NCI-H2029 treated with DMSO at 0.1 percent for 48 hours (cell line): ENCODE data around the gene TFB1M.
"Not testable (repeated sequence)": the region's sequence is repeated elsewhere in the genome, so short reads cannot be mapped to it uniquely, and the experiment has no call there.

ENCODE experiments used
- DNase-seq: peaks from one replicate; lab custom pipeline; 2025; lab: John Stamatoyannopoulos, UW

The TFB1M gene

GRCh38 chr6:155235087-155235486, 79.2 kb downstream of the TFB1M start:
- DNase-seq = no peak

GRCh38 chr6:155234687-155235086, 79.6 kb downstream of the TFB1M start:
- no peak for DNase-seq

GRCh38 chr6:155234167-155234566, 80.1 kb downstream of the TFB1M start:
- no peak for DNase-seq

GRCh38 chr6:155232848-155233247, 81.4 kb downstream of the TFB1M start:
- no peak for DNase-seq

- not testable (repeated sequence) for DNase-seq
These were observed 83.3 kb downstream of the TFB1M start for GRCh38 chr6:155230975-155231374.

GRCh38 chr6:155228546-155229166, 85.6 kb downstream of the TFB1M start:
- no peak for DNase-seq

DNA sequence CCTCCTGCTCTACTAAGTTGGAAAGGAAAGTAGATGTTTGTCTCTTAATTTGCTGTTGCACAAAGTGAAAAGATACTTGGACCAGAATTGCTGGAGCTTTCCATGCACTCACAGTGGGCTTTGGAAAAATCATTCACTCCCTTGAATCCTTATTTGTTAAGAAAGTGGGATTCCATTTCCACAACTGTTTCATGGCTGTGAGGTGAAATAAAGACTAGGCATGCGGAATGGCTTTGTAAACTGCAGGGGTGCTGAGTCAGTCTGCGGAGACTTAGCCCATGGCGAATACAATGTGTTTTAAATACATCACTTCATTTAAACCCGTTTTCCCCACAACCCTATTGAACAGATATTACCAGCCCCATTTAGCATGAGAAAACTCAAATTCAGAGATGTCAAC, 87.2 kb downstream of the TFB1M start:
- DNase-seq = no peak

DNA sequence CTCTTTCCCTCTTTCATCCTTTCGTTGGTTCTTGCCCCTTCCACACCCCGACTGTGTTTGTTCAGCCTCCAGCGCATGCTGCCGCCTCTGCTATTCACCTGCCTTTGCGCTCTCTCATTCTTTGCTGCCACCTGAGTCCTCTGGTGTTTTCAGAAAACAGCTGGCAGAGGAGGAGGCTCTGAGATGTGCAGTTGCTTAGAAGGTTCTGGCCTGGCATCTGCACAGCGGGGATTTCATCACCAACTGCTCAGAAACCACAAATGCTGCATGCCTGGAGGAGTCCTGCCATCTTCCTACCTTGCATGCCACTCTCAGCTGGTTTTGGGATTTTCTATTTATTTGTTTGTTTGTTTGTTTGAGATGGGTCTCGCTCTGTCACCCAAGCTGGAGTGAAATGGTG, 89.7 kb downstream of the TFB1M start:
- DNase-seq = no peak

DNA sequence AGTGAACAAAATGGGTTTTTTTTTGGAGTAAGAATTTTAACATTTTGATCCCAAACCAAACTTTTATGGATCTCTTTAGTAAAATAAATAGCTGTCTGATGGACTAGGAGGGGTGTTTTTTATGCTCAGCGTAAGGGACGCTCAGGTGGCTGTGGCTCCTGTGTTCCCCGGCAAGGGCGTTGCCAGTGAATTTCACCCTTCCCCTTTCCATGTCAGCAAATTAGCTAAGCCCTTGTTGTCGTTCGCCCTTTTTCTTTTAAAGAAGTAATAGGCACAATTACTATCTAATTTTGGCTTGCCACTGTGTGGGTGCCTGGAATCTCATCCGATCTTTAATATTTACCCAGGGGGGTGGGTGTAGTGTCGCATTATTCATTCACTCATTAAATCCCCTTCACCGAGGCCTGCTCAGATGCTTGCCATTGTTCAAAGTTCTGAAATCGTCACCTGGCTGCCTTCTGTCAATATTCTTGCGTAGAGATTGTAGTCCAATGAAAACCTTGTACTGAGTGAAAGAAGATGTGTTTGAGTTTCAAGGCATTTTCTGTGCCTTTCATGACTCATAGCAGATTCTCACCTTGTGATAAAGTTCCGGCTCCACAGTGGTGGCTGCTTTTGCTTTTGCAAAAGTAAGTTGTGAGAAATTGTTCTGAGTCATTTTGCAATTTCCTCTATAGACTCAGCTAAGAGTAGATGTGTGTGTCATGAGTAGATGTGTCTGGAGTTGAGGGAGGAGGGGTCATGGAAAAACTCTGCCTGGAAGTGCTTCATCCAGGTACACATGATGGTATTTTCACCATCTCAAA, 90.4 kb downstream of the TFB1M start:
- no peak for DNase-seq

GRCh38 chr6:155222506-155222905, 91.8 kb downstream of the TFB1M start:
- DNase-seq = no peak

DNA sequence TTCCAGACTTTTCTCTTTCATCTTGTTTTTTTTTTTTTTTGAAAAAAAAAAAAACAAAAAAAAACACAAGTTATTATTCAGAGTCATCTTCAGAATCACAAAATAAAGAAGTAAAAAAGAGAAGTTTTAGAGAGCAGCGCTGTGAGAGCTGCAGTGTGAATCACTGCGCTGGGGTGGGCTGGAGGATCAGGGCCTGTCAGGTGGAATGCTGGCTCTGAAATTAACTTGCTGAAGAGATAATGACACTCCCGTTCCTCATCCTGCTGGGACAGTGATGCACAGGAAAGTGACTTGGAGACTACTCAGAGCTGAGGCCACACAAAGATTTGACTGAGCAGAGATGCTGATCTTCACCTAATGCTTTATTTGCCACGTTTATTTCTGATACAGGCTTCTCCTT, 93.2 kb downstream of the TFB1M start:
- DNase-seq = no peak

DNA sequence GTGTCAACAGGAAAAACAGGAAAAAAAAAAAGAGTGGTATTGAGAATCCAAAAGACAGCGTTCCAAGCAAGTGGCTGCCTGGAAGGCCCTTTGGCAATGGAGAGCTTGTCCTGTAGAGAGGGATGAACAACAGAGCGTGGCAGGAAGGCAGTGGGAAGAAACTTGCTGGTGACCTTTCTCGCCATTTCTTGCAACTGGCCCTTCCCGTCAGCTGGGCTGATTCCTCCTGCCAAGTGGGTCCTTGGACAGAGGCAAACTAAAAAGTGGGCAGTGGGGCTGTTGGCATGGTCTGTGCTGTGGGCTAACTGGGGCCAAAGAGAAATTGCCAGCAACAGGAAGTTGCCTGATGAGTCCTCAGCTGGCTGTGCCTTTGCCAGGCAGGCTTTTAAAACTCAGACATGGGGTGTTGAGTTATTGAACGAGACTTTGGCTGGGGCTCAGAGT, 94.4 kb downstream of the TFB1M start:
- DNase-seq = no peak

DNA sequence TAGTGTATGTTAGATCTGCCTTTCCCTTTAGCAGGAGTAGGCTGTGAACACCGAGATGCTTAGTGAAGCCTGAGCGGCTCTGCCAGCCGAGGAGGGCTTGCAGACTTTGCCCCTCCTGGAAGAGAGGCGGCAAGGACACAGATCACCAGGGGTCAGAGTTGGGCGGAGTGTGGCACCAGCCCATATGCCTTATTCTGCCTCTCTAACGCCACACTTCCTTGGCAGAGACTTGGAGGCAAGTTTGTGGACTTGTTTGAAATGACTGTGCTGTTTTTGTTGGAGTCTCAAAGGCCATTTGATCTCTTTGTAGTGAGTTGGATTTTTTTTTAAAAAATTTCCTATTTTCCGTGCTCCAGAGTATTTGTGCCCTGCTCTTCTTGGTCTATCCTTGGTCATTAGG, 95.0 kb downstream of the TFB1M start:
- no peak for DNase-seq

DNA sequence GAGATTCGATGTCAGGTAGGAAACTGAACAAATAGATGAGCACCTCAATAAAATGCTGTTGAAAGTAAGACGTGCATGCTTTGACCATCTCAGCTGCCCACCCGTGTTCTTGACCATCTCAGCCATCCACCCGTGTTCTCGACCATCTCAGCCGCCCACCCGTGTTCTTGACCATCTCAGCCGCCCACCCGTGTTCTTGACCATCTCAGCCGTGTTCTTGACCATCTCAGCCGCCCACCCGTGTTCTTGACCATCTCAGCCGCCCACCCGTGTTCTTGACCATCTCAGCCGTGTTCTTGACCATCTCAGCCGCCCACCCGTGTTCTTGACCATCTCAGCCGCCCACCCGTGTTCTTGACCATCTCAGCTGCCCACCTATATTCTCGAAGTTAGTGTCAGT, 95.6 kb downstream of the TFB1M start:
- DNase-seq = not testable (repeated sequence)

DNA sequence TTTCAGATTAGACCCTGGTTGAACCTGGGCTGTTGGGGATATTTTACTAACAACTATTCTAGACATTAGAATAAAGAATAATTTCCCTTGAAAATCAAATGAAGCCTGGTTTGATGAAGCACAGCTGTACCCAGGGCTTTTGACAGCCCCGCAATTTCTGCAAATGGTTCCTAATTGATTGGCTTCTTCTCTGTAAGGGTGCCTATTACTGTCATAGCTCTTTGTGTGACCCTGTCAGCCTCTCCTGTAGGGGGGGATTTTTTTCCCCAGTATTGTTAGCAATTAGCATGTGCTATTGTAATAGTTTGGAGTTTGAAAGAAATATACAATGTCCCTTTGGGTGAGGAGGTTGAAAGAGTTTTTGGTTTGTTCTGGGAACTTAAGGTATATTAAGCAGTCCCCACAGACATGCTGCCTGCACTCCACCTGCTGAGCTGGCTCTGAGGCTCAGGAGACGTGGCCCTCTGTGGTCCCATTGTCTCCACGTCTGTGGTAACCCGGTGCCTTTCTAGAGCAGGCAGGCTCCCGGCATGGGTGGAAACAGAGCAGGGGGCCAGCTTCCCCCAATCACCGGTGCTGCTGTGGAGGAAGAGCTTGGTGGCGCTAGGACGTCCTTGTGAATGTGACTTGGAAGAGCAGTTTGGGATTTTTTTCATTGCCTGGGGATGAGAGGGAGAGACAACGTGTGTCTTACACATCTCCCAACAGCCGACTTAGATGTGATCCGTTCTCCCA, 97.8 kb downstream of the TFB1M start:
- no peak for DNase-seq

DNA sequence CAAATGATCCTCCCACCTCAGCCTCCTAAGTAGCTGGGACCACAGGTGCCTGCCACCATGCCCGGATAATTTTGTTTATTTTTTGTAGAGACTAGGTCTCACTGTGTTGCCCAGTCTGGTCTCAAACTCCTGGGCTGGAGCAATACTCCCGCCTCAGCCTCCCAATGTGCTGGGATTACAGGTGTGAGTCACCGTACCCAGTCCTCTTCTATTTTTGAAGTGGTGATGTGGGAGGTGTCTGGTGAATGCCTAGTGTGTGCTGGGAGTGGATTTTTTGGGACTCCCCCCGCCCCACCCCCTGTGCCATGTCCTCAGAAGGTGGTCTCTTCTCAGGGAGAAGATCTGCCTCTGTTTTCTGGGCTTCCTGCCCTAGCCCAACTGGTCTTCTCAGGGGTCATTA, 98.4 kb downstream of the TFB1M start:
- DNase-seq = no peak

DNA sequence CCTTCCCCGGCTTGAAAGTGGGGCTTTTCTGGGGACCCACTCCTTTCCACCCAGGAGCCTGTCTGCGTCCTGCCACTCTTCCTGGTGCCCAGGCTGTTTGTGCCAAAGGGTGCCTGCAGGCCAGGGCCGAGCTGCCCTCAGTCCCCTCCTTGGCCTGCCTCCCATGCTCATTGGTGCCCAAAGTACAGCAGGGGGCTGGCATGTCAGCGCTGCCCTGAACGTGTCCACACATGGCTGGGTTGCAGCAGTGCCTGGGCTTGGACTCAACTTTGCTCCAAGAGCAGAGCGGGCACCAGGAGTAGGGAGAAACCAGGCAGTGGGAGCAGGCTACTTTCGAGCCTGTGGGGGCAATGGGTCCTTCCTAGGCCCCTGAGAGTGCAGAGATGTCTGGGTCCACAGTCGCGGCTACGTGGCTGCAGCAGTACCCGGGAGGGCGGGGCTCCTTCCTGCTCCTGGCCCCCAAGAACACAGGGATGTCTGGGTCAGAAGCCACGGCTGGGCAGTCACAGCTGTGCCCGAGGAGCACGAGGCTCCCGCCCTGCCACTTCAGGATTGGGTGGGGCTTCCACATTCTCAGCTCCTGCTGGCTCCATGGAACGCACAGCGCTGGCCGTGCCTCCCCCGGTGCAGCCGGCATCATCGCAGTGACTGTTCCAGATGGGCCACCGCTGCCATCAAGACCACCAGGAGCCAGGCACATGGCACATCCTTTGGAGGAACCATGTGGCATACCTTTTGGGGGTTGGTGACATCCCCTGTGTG, 100.5 kb downstream of the TFB1M start:
- no peak for DNase-seq

GRCh38 chr6:155212616-155213380, 101.5 kb downstream of the TFB1M start:
- no peak for DNase-seq

DNA sequence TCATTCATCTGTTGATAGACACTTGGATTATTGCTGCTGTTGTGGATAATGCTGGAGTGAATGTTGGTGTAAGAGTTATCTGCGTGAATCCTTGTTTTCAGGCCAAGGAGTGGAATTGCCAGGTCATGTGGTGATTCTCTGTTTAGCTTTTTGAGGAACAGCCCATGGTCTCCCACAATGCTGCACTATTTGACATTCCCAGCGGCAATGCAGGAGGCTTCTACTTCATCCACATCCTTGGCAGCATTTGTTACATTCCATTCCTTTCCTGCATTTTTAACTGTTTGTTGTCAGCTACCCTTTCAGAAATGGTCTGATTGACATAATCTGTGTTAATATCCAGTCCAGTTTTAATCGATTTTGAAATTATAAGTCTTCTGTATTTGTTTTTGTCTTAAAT, 102.2 kb downstream of the TFB1M start:
- DNase-seq = no peak

- DNase-seq = no peak
These were observed 107.1 kb downstream of the TFB1M start for GRCh38 chr6:155207223-155207622.
